B cell (primary cell): ENCODE results near the gene GIPC1. TPM values are rescaled to one million over a fixed set of nuclear protein-coding genes. Genes with fewer than 3 reads are reported as not detected.

Source experiments
- ATAC-seq: fragments of 200-7000 bp; cut with Tn5 transposase; one replicate; pipeline ENCODE4 v1.10.0; 2021; ENCODE audit warnings: low read depth, mild to moderate bottlenecking, moderate number of reproducible peaks, moderate library complexity
- CTCF ChIA-PET: fragments of 350-600 bp; sonication (Branson Sonifier 250); formaldehyde crosslinking; loops from one replicate; lab custom pipeline; 2021; ENCODE audit warnings: antibody characterized with exemption, inconsistent platforms; lab: Charles Lee
- POLR2A ChIA-PET: fragments of 350-600 bp; sonication (Branson Sonifier 250); formaldehyde crosslinking; loops from one replicate; lab custom pipeline; 2021; ENCODE audit warnings: antibody characterized with exemption; lab: Charles Lee
- DNase-seq: peaks from one replicate; pipeline ENCODE4 v3.0.0; 2013
- H2AFZ ChIP-seq: 2 replicates; pipeline ENCODE4 v1.6.1; 2012; ENCODE audit warnings: mild to moderate bottlenecking, low read depth, low read length; ENCODE audit not compliant: insufficient read depth, poor library complexity, severe bottlenecking
- H3K27ac ChIP-seq, 2 donors: 1 replicate in 1 of 2; 2 replicates in 1 of 2; pipeline ENCODE4 v1.5.1; 2012 to 2013; ENCODE audit warnings: low read length in 2 of 2, mild to moderate bottlenecking in 2 of 2, moderate library complexity in 1 of 2
- H3K27me3 ChIP-seq, 4 experiments: fragments of 200-600 bp in 1 of 4; sonication (generic) in 1 of 4; replicated peaks in 1 of 4; 1 replicate in 2 of 4; 2 replicates in 2 of 4; pipeline versions ENCODE4 v1.6.1 to v1.7.0; 2013 to 2016; ENCODE audit warnings: low read length in 3 of 4, mild to moderate bottlenecking in 2 of 4, mixed read lengths in 1 of 4, moderate library complexity in 1 of 4; ENCODE audit not compliant: insufficient read depth in 4 of 4, control insufficient read depth in 3 of 4; ENCODE audit errors: control extremely low read depth in 1 of 4
- H3K36me3 ChIP-seq, 2 experiments: replicated peaks in 1 of 2; 1 replicate in 1 of 2; 2 replicates in 1 of 2; pipeline versions ENCODE4 v1.6.1 to v1.7.1; 2013; ENCODE audit warnings: low read length in 1 of 2; ENCODE audit not compliant: insufficient read depth in 2 of 2, control insufficient read depth in 1 of 2; ENCODE audit errors: control extremely low read depth in 1 of 2, extremely low read depth in 1 of 2
- H3K4me1 ChIP-seq, 2 donors: fragments of 200-600 bp in 1 of 2; sonication (generic) in 1 of 2; 1 replicate in 1 of 2; 2 replicates in 1 of 2; pipeline versions ENCODE4 v1.5.1 to v1.6.1; 2013 to 2017; ENCODE audit warnings: low read length in 2 of 2; ENCODE audit not compliant: control insufficient read depth in 2 of 2, insufficient read depth in 2 of 2
- H3K4me2 ChIP-seq: replicated peaks from 2 replicates; pipeline ENCODE3; 2012; ENCODE audit warnings: mild to moderate bottlenecking, low read depth, low read length; ENCODE audit not compliant: poor library complexity, severe bottlenecking
- H3K4me3 ChIP-seq, 5 experiments: fragments of 200-600 bp in 1 of 5; sonication (generic) in 1 of 5; 1 replicate in 3 of 5; 2 replicates in 2 of 5; pipeline versions ENCODE4 v1.5.1 to v1.7.0; 2011 to 2016; ENCODE audit warnings: low read length in 4 of 5, mild to moderate bottlenecking in 4 of 5, low read depth in 2 of 5, control low read depth in 1 of 5, moderate library complexity in 1 of 5; ENCODE audit not compliant: insufficient read depth in 1 of 5; ENCODE audit errors: control extremely low read depth in 1 of 5, extremely low read depth in 1 of 5
- H3K79me2 ChIP-seq: fragments of 200-600 bp; sonication (generic); one replicate; pipeline ENCODE4 v1.6.0; 2016; ENCODE audit warnings: low read length; ENCODE audit not compliant: control insufficient read depth, insufficient read depth
- H3K9ac ChIP-seq: fragments of 200-600 bp; sonication (generic); 2 replicates; pipeline ENCODE4 v1.6.1; 2017; ENCODE audit warnings: mild to moderate bottlenecking, low read length, moderate library complexity
- H3K9me3 ChIP-seq, 3 donors: one replicate each; pipeline versions ENCODE4 v1.6.1 to v1.7.1; 2013; ENCODE audit warnings: low read length in 2 of 3; ENCODE audit not compliant: control insufficient read depth in 2 of 3, insufficient read depth in 1 of 3; ENCODE audit errors: control extremely low read depth in 1 of 3
- H4K20me1 ChIP-seq: 2 replicates; pipeline ENCODE4 v1.6.0; 2012; ENCODE audit warnings: mild to moderate bottlenecking, low read length; ENCODE audit not compliant: insufficient read depth, control insufficient read depth, poor library complexity, severe bottlenecking
- H3K27ac Mint-ChIP-seq: one replicate; pipeline ENCODE4 v1.8.0; 2021; ENCODE audit warnings: mixed read lengths
- H3K27me3 Mint-ChIP-seq: one replicate; pipeline ENCODE4 v1.8.0; 2021; ENCODE audit warnings: mixed read lengths
- H3K4me1 Mint-ChIP-seq: one replicate; pipeline ENCODE4 v1.8.0; 2021; ENCODE audit warnings: mixed read lengths
- H3K4me3 Mint-ChIP-seq: one replicate; pipeline ENCODE4 v1.8.0; 2021; ENCODE audit warnings: mixed read lengths
- H3K9me3 Mint-ChIP-seq: one replicate; pipeline ENCODE4 v1.8.0; 2022; ENCODE audit warnings: mixed read lengths; ENCODE audit not compliant: insufficient read depth
- EZH2 ChIP-seq: IDR thresholded peaks from 2 replicates; pipeline ENCODE4 v1.6.1; 2012; ENCODE audit warnings: borderline replicate concordance, low read depth, mild to moderate bottlenecking, moderate library complexity, low read length; ENCODE audit not compliant: insufficient read depth, poor library complexity, severe bottlenecking
- WGBS: methylation state at CpG from one replicate; pipeline ENCODE4 v1.1.5; 2013; ENCODE audit warnings: missing lambda C conversion rate; ENCODE audit not compliant: insufficient coverage; 5-methylcytosine and 5-hydroxymethylcytosine counted together
- intact Hi-C: fragments of 100-400 bp; cut with micrococcal nuclease; formaldehyde crosslinking; loops from one replicate; pipeline ENCODE4 v1.10.0; 2022
- polyA plus RNA-seq: library from polyadenylated mRNA; depleted of rRNA; stranded (reverse); fragments of >200 nt; gene quantifications from 2 replicates; pipeline ENCODE4 v1.2.3, GENCODE V29; 2012
- total RNA-seq, 2 donors: library from RNA; stranded (reverse); fragments of 120-200 nt in 1 of 2; gene quantifications; 1 replicate in 1 of 2; 2 replicates in 1 of 2; pipeline versions ENCODE4 v1.2.3 to v1.2.4, GENCODE V29; 2013 to 2022
- TF ChIP-seq, protein P1 (sequence below): fragments of 200-600 bp; IDR thresholded peaks from one replicate; pipeline ENCODE4 v1.8.0; 2022; ENCODE audit warnings: antibody characterized with exemption, mild to moderate bottlenecking

Gene GIPC1
- total and polyA plus RNA-seq, 2 donors (not counting 1 experiment from before 2014, with no cell fraction given), result 11.3 to 12.0 TPM

DNA sequence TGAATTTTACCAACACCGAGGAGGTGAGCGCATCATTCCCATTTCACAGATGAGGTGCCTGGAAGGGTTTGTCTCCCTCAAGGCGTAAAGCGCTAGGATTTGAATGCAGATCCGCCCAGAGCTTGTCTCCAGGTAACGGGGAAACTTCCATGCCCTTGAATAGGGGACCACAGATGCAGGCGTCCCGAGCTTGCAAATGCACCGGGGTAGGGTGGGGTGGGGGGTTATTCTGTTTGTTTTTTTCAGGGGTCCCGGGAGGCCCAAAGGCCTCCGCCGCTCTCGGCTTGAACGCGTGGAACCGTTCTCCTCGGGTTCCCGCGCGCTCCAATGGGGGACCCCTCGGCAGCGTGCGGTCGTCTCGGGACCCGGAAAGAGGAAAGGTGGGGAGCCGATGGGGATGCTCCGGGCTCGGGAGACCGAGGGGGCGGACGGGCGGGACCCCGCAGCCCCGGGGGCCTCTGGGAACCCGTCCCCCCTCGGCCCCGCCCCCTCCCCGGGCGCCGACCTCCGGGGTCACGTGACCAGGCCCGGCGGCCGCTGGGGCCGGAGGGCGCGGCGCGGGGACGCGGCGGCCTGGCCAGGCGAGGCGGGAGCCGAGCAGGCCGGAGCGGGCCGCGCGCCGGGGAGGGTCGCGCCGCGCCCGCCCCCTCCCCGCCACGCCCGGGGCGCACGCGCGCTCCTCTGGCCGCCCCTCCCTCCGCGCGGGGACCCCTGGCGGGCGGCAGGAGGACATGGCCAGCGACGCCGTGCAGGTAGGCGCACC lies 63.0 kb downstream of the GIPC1 start, which contains the start of gene PKN1:
PKN1 (plus strand) TSS at position 516 of the 763 bp plus-strand sequence; CDS start at position 732, 216 bp downstream.
- WGBS, result 2% methylated on average over 81 of the region's 85 CpGs
- Histone ChIP-seq H4K20me1 (peaks cover 15% of the 10 kb centered on the region), H3K4me3 (peak within 1 kb of the TSS; percentile 14 to 81 (median 77)), H3K9ac (peak within 1 kb of the TSS; percentile 88), H3K36me3 (no peaks in the 10 kb centered on the region), H3K79me2 (peaks cover 45% of the 10 kb centered on the region), H3K4me1 (peaks cover 20 to 28% of the 10 kb centered on the region in 2 donors), H3K9me3 (peaks cover 0 to 3% (median 0%) of the 10 kb centered on the region in 3 donors), H3K27me3 (peaks cover 0 to 3% (median 0%) of the 10 kb centered on the region in 4 experiments), H3K27ac (peak within 1 kb of the TSS; percentile 76 to 86), H2AFZ (peak within 1 kb of the TSS; percentile 86), H3K4me2 (peak within 1 kb of the TSS; percentile 92)
- TF ChIP-seq, protein P1, sequence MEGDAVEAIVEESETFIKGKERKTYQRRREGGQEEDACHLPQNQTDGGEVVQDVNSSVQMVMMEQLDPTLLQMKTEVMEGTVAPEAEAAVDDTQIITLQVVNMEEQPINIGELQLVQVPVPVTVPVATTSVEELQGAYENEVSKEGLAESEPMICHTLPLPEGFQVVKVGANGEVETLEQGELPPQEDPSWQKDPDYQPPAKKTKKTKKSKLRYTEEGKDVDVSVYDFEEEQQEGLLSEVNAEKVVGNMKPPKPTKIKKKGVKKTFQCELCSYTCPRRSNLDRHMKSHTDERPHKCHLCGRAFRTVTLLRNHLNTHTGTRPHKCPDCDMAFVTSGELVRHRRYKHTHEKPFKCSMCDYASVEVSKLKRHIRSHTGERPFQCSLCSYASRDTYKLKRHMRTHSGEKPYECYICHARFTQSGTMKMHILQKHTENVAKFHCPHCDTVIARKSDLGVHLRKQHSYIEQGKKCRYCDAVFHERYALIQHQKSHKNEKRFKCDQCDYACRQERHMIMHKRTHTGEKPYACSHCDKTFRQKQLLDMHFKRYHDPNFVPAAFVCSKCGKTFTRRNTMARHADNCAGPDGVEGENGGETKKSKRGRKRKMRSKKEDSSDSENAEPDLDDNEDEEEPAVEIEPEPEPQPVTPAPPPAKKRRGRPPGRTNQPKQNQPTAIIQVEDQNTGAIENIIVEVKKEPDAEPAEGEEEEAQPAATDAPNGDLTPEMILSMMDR, result no peak
- TF ChIP-seq EZH2, result no peak
- ATAC-seq (peak; percentile 66), DNase-seq (peak; percentile 73)
- peak within 1 kb of the TSS; percentile 90 for H3K27ac Mint-ChIP-seq
- H3K27me3 Mint-ChIP-seq, result no peaks in the 10 kb centered on the region
- H3K9me3 Mint-ChIP-seq, result no peaks in the 10 kb centered on the region
- intact Hi-C loops, result loop anchor here (1.0 kb wide), 4 partner anchors 7 to 39 kb away; partner anchors contain the start of gene DDX39A
- H3K4me3 Mint-ChIP-seq, result peak within 1 kb of the TSS; percentile 89
- ChIA-PET POLR2A (interaction anchor here (0.7 to 1.6 kb wide), 5 partner anchors 8 to 296 kb away, joined by 3 to 8 read pairs (median 4); partner anchors contain the start of genes ADGRE5 and ASF1B), CTCF (interaction anchor here (0.9 to 2.2 kb wide), 12 partner anchors 9 to 85 kb away, joined by 3 to 12 read pairs (median 4); partner anchors contain the start of gene ADGRE5)
- peaks cover 31% of the 10 kb centered on the region for H3K4me1 Mint-ChIP-seq
